Measurements from ENCODE around the gene FRMD4A. TPM values are rescaled to one million over a fixed set of nuclear protein-coding genes. Genes with fewer than 3 reads are reported as not detected.

FRMD4A gene
- polyA plus RNA-seq, 1 of the 3 experiments (the other 2 are of a cell fraction): 37.7 TPM

DNA sequence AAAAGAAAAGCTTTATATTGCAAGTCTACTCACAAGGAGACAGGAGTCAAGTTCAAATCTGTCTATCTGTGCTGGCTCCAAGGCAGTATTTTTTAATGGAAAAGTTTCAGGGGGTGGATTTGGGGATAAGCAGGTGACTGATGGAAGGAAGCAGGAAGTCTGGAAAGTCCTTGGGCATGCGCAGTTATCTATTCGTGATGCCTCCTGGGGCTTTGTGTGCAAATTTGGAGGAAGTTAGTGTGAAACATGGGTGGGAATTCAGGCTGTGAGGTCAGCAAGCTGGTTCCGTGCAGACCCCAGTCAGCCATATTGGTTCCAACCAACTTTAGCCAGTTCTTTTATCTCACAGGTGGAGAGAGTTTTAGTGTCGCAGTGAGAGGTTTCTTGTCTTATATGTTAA lies 140.0 kb downstream of the FRMD4A start:
- H3K9me2 ChIP-seq: no peaks in the 10 kb centered on the region
- H3K4me1 ChIP-seq (ENCODE audit: control insufficient read depth in 1 of 2, insufficient read depth in 2 of 2, low read depth in 1 of 2, low read length in 1 of 2): no peaks in the 10 kb centered on the region
- no peak overlapping the region for H3K4me2 ChIP-seq
- DNase-seq: no peak
- peaks cover 11% of the 10 kb centered on the region; the same call in 1 of the 2 replicates for H3K27me3 ChIP-seq (ENCODE audit: insufficient read depth)
- H3F3A ChIP-seq (replicated peaks; ENCODE audit: insufficient read depth): no peaks in the 10 kb centered on the region
- H3K9ac ChIP-seq: no peak overlapping the region
- no peak overlapping the region for H3K27ac ChIP-seq (ENCODE audit: low read depth in 2 of 2, low read length in 1 of 2)
- WGBS (ENCODE audit: low lambda C conversion rate): 70% methylated on average over 4 of the region's 4 CpGs
- no peak overlapping the region for H2AFZ ChIP-seq (ENCODE audit: low read depth)
- ChIA-PET POLR2A (no interaction called here), CTCF (interaction anchor here (1.7 to 2.1 kb wide), 2 partner anchors 10 to 17 kb away, joined by 4 to 5 read pairs; no protein-coding TSS in a partner anchor)
- no peaks in the 10 kb centered on the region for H3K9me3 ChIP-seq
- no peaks in the 10 kb centered on the region for H3K36me3 ChIP-seq (replicated peaks in 1 of 2; ENCODE audit: control insufficient read depth in 1 of 2, insufficient read depth in 2 of 2, low read length in 1 of 2)
- no peaks in the 10 kb centered on the region for H3K79me2 ChIP-seq (ENCODE audit: insufficient read depth)
- TF ChIP-seq TEAD4 (IDR thresholded peaks at IDR 0.05; ENCODE audit: borderline replicate concordance, insufficient read depth) (no peak), JUND (IDR thresholded peaks at IDR 0.05) (no peak), RCOR1 (IDR thresholded peaks at IDR 0.05; ENCODE audit: low read length) (no peak), RXRA (IDR thresholded peaks at IDR 0.05; ENCODE audit: borderline replicate concordance, low read depth) (no peak), SIN3A (IDR thresholded peaks at IDR 0.05; ENCODE audit: borderline replicate concordance, low read depth, low read length) (no peak), FOSL2 (IDR thresholded peaks at IDR 0.05; ENCODE audit: borderline replicate concordance, low read depth) (no peak), NFIC (IDR thresholded peaks at IDR 0.05; ENCODE audit: borderline replicate concordance) (no peak), TCF12 (IDR thresholded peaks at IDR 0.05) (no peak), EP300 (IDR thresholded peaks at IDR 0.05; ENCODE audit: borderline replicate concordance in 1 of 2, low read depth in 1 of 2, low read length in 1 of 2) (no peak), CHD2 (IDR thresholded peaks at IDR 0.05; ENCODE audit: low read length, partially characterized antibody) (no peak), TAF1 (IDR thresholded peaks at IDR 0.05; ENCODE audit: borderline replicate concordance, low read depth, low read length) (no peak), MEF2A (IDR thresholded peaks at IDR 0.05; ENCODE audit: borderline replicate concordance, low read depth) (no peak), EZH2phosphoT487 (IDR thresholded peaks at IDR 0.05; ENCODE audit: borderline replicate concordance, low read depth) (no peak)
- TF ChIP-seq, protein P1, sequence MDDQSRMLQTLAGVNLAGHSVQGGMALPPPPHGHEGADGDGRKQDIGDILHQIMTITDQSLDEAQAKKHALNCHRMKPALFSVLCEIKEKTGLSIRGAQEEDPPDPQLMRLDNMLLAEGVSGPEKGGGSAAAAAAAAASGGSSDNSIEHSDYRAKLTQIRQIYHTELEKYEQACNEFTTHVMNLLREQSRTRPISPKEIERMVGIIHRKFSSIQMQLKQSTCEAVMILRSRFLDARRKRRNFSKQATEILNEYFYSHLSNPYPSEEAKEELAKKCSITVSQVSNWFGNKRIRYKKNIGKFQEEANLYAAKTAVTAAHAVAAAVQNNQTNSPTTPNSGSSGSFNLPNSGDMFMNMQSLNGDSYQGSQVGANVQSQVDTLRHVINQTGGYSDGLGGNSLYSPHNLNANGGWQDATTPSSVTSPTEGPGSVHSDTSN (IDR thresholded peaks at IDR 0.05): no peak
- TF ChIP-seq, protein P2, sequence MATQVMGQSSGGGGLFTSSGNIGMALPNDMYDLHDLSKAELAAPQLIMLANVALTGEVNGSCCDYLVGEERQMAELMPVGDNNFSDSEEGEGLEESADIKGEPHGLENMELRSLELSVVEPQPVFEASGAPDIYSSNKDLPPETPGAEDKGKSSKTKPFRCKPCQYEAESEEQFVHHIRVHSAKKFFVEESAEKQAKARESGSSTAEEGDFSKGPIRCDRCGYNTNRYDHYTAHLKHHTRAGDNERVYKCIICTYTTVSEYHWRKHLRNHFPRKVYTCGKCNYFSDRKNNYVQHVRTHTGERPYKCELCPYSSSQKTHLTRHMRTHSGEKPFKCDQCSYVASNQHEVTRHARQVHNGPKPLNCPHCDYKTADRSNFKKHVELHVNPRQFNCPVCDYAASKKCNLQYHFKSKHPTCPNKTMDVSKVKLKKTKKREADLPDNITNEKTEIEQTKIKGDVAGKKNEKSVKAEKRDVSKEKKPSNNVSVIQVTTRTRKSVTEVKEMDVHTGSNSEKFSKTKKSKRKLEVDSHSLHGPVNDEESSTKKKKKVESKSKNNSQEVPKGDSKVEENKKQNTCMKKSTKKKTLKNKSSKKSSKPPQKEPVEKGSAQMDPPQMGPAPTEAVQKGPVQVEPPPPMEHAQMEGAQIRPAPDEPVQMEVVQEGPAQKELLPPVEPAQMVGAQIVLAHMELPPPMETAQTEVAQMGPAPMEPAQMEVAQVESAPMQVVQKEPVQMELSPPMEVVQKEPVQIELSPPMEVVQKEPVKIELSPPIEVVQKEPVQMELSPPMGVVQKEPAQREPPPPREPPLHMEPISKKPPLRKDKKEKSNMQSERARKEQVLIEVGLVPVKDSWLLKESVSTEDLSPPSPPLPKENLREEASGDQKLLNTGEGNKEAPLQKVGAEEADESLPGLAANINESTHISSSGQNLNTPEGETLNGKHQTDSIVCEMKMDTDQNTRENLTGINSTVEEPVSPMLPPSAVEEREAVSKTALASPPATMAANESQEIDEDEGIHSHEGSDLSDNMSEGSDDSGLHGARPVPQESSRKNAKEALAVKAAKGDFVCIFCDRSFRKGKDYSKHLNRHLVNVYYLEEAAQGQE (IDR thresholded peaks at IDR 0.05; ENCODE audit: low read depth, low read length): no peak
- no peak overlapping the region for H3K4me3 ChIP-seq (ENCODE audit: low read depth in 2 of 2, low read length in 1 of 2)
- no peaks in the 10 kb centered on the region for H4K20me1 ChIP-seq (ENCODE audit: insufficient read depth)
